ACC112 (cell line): ENCODE results near the gene CLSTN1.

Experiments
- H2AFZ ChIP-seq: fragments of 200-600 bp; sonication (generic); one replicate; pipeline ENCODE4 v1.6.0; 2017; ENCODE audit warnings: antibody characterized with exemption, low read length; ENCODE audit not compliant: unreplicated experiment
- H3K27ac ChIP-seq: fragments of 200-600 bp; sonication (generic); 2 replicates; pipeline ENCODE4 v1.5.1; 2014; ENCODE audit warnings: low read depth, mild to moderate bottlenecking, antibody characterized with exemption, low read length, moderate library complexity
- H3K27me3 ChIP-seq: fragments of 200-600 bp; sonication (generic); 2 replicates; pipeline ENCODE4 v1.6.1; 2014; ENCODE audit warnings: mild to moderate bottlenecking, antibody characterized with exemption, low read length, moderate library complexity, mixed read lengths; ENCODE audit not compliant: insufficient read depth
- H3K36me3 ChIP-seq: fragments of 200-600 bp; sonication (generic); 2 replicates; pipeline ENCODE4 v1.6.1; 2016; ENCODE audit warnings: mild to moderate bottlenecking, antibody characterized with exemption, low read length, moderate library complexity, mixed read lengths; ENCODE audit not compliant: insufficient read depth
- H3K4me1 ChIP-seq: fragments of 200-600 bp; sonication (generic); one replicate; pipeline ENCODE4 v1.6.1; 2016; ENCODE audit warnings: low read length, mixed read lengths; ENCODE audit not compliant: insufficient read depth, unreplicated experiment, control insufficient read depth
- H3K4me3 ChIP-seq: fragments of 200-600 bp; sonication (generic); 2 replicates; pipeline ENCODE4 v1.5.1; 2014; ENCODE audit warnings: mild to moderate bottlenecking, low read depth, low read length
- H3K79me2 ChIP-seq: fragments of 200-600 bp; sonication (generic); one replicate; pipeline ENCODE4 v1.6.0; 2016; ENCODE audit warnings: low read length; ENCODE audit not compliant: control insufficient read depth, unreplicated experiment, insufficient read depth

Gene CLSTN1

GRCh38 chr1:9865724-9866123, 42.0 kb upstream of the CLSTN1 start:
- Histone ChIP-seq H3K36me3 (no peaks in the 10 kb centered on the region), H3K27ac (no peak overlapping the region), H3K27me3 (no peaks in the 10 kb centered on the region), H3K4me3 (no peak overlapping the region), H2AFZ (no peak overlapping the region), H3K79me2 (no peaks in the 10 kb centered on the region), H3K4me1 (peaks cover 5% of the 10 kb centered on the region)

GRCh38 chr1:9863371-9863770, 39.6 kb upstream of the CLSTN1 start:
- Histone ChIP-seq H3K79me2 (no peaks in the 10 kb centered on the region), H3K4me3 (no peak overlapping the region), H3K27ac (no peak overlapping the region), H3K4me1 (peaks cover 5% of the 10 kb centered on the region), H2AFZ (no peak overlapping the region), H3K36me3 (no peaks in the 10 kb centered on the region), H3K27me3 (no peaks in the 10 kb centered on the region)

- H3K4me1 ChIP-seq = peaks cover 5% of the 10 kb centered on the region
- H3K79me2 ChIP-seq = no peaks in the 10 kb centered on the region
- H3K4me3 ChIP-seq = no peak overlapping the region
- no peak overlapping the region for H2AFZ ChIP-seq
- H3K36me3 ChIP-seq = no peaks in the 10 kb centered on the region
- H3K27me3 ChIP-seq = no peaks in the 10 kb centered on the region
- no peak overlapping the region for H3K27ac ChIP-seq
Observed at GRCh38 chr1:9861360-9861759, 37.6 kb upstream of the CLSTN1 start.

- Histone ChIP-seq H3K36me3 (no peaks in the 10 kb centered on the region), H3K27ac (no peak overlapping the region), H3K4me3 (no peak overlapping the region), H3K4me1 (peaks cover 3% of the 10 kb centered on the region), H2AFZ (no peak overlapping the region), H3K79me2 (no peaks in the 10 kb centered on the region), H3K27me3 (no peaks in the 10 kb centered on the region)
Observed at GRCh38 chr1:9860887-9861286, 37.1 kb upstream of the CLSTN1 start.

GRCh38 chr1:9859281-9860014, 35.7 kb upstream of the CLSTN1 start:
- Histone ChIP-seq H3K4me1 (no peaks in the 10 kb centered on the region), H3K27ac (no peak overlapping the region), H3K36me3 (no peaks in the 10 kb centered on the region), H3K79me2 (no peaks in the 10 kb centered on the region), H3K4me3 (no peak overlapping the region), H3K27me3 (no peaks in the 10 kb centered on the region), H2AFZ (no peak overlapping the region)

GRCh38 chr1:9858293-9859035, 34.7 kb upstream of the CLSTN1 start:
- H3K27ac ChIP-seq = no peak overlapping the region
- H3K79me2 ChIP-seq = no peaks in the 10 kb centered on the region
- no peak overlapping the region for H2AFZ ChIP-seq

GRCh38 chr1:9855186-9855585, 31.4 kb upstream of the CLSTN1 start:
- H3K4me1 ChIP-seq = no peaks in the 10 kb centered on the region
- no peaks in the 10 kb centered on the region for H3K79me2 ChIP-seq
- H3K27me3 ChIP-seq = no peaks in the 10 kb centered on the region

More at GRCh38 chr1:9858293-9859035, 34.7 kb upstream of the CLSTN1 start:
- Histone ChIP-seq H3K27me3 (no peaks in the 10 kb centered on the region), H3K4me3 (no peak overlapping the region), H3K36me3 (no peaks in the 10 kb centered on the region; the same call in 1 of the 2 replicates), H3K4me1 (no peaks in the 10 kb centered on the region)

GRCh38 chr1:9853249-9853595, 29.5 kb upstream of the CLSTN1 start:
- Histone ChIP-seq H3K4me1 (no peaks in the 10 kb centered on the region), H2AFZ (no peak overlapping the region), H3K36me3 (no peaks in the 10 kb centered on the region; the same call in 1 of the 2 replicates), H3K27me3 (no peaks in the 10 kb centered on the region), H3K79me2 (no peaks in the 10 kb centered on the region), H3K27ac (no peak overlapping the region), H3K4me3 (no peak overlapping the region)

More at GRCh38 chr1:9855186-9855585, 31.4 kb upstream of the CLSTN1 start:
- H3K36me3 ChIP-seq = no peaks in the 10 kb centered on the region; the same call in 1 of the 2 replicates
- H3K4me3 ChIP-seq = no peak overlapping the region
- no peak overlapping the region for H2AFZ ChIP-seq
- no peak overlapping the region for H3K27ac ChIP-seq

GRCh38 chr1:9852410-9853248, 28.9 kb upstream of the CLSTN1 start:
- H3K27me3 ChIP-seq = no peaks in the 10 kb centered on the region
- H3K27ac ChIP-seq = no peak overlapping the region
- H3K4me3 ChIP-seq = no peak overlapping the region

GRCh38 chr1:9852004-9852403, 28.2 kb upstream of the CLSTN1 start:
- H3K36me3 ChIP-seq = no peaks in the 10 kb centered on the region; the same call in 1 of the 2 replicates
- no peaks in the 10 kb centered on the region for H3K4me1 ChIP-seq
- H3K27ac ChIP-seq = no peak overlapping the region
- no peaks in the 10 kb centered on the region for H3K79me2 ChIP-seq
- no peaks in the 10 kb centered on the region for H3K27me3 ChIP-seq
- H2AFZ ChIP-seq = no peak overlapping the region
- no peak overlapping the region for H3K4me3 ChIP-seq

More at GRCh38 chr1:9852410-9853248, 28.9 kb upstream of the CLSTN1 start:
- Histone ChIP-seq H2AFZ (no peak overlapping the region), H3K36me3 (no peaks in the 10 kb centered on the region; the same call in 1 of the 2 replicates), H3K4me1 (no peaks in the 10 kb centered on the region), H3K79me2 (no peaks in the 10 kb centered on the region)
